PC-3 (cell line): ENCODE results near the gene ERI3.

Source experiments
- EZH2phosphoT487 ChIP-seq: fragments of 300-600 bp; sonication (generic); IDR thresholded peaks from 2 replicates; pipeline ENCODE4 v1.6.1; 2018; ENCODE audit warnings: mild to moderate bottlenecking, antibody characterized with exemption, low read length, borderline replicate concordance
- TF ChIP-seq, protein P1 (sequence below): fragments of 300-600 bp; sonication (generic); conservative IDR thresholded peaks from 2 replicates; pipeline ENCODE4 v1.5.1; 2017; ENCODE audit warnings: antibody characterized with exemption, low read depth, mild to moderate bottlenecking, low read length

DNA sequence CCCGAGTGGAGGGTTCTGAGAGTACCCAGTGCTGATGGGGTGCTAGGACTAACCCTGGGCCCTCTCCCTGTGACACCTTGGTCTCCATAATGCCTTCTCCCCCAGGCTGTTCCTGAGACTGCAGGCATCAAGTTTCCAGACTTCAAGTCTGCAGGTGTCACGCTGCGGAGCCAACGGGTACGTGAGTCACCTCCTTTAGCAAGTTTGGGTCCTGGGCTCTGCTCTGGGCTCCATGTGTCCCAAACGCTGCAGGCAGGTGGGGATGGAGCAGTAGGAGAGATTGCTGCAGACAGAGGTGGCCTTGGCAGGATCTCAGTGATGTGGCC is 135.8 kb downstream of the ERI3 start:
- TF ChIP-seq, protein P1, sequence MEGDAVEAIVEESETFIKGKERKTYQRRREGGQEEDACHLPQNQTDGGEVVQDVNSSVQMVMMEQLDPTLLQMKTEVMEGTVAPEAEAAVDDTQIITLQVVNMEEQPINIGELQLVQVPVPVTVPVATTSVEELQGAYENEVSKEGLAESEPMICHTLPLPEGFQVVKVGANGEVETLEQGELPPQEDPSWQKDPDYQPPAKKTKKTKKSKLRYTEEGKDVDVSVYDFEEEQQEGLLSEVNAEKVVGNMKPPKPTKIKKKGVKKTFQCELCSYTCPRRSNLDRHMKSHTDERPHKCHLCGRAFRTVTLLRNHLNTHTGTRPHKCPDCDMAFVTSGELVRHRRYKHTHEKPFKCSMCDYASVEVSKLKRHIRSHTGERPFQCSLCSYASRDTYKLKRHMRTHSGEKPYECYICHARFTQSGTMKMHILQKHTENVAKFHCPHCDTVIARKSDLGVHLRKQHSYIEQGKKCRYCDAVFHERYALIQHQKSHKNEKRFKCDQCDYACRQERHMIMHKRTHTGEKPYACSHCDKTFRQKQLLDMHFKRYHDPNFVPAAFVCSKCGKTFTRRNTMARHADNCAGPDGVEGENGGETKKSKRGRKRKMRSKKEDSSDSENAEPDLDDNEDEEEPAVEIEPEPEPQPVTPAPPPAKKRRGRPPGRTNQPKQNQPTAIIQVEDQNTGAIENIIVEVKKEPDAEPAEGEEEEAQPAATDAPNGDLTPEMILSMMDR, result no peak
- TF ChIP-seq EZH2phosphoT487, result no peak
